Omental fat pad (tissue), 4 donors: ENCODE data around the gene NHLRC3. TPM values are rescaled to one million over a fixed set of nuclear protein-coding genes. Genes with fewer than 3 reads are reported as not detected.

Experiments
- ATAC-seq: fragments of 150-250 bp; one replicate; pipeline ENCODE4 v1.9.1; 2016; ENCODE audit warnings: mild to moderate bottlenecking, moderate library complexity; ENCODE audit not compliant: low FRiP score
- DNase-seq: peaks from one replicate; pipeline ENCODE4 v3.0.0-alpha.2; 2019; ENCODE audit warnings: low spot score
- CTCF ChIP-seq, 3 donors: fragments of 450-650 bp; IDR thresholded peaks; one replicate each; pipeline ENCODE4 v1.5.1; 2016 to 2017; ENCODE audit warnings: antibody characterized with exemption in 3 of 3, mild to moderate bottlenecking in 3 of 3, moderate library complexity in 2 of 3
- total RNA-seq, 4 donors: library from RNA; depleted of rRNA; stranded (reverse); fragments of >200 nt; gene quantifications; one replicate each; pipeline ENCODE4 v1.1.0, GENCODE V29; 2016

Gene NHLRC3
- total RNA-seq, 4 donors from 2014 or later: 18.4 to 25.2 (median 23.3) TPM

- no peak for DNase-seq
- no peak for ATAC-seq
- TF ChIP-seq CTCF (IDR thresholded peaks at IDR 0.05): no peak
Measured at GRCh38 chr13:39091586-39091985, 53.3 kb downstream of the NHLRC3 start.

- DNase-seq: no peak
- TF ChIP-seq CTCF (IDR thresholded peaks at IDR 0.05): no peak
- no peak for ATAC-seq
Measured at GRCh38 chr13:39095500-39095899, 57.2 kb downstream of the NHLRC3 start.

GRCh38 chr13:39099231-39099630 is 61.0 kb downstream of the NHLRC3 start:
- ATAC-seq (no peak), DNase-seq (no peak)
- no peak for TF ChIP-seq CTCF (IDR thresholded peaks at IDR 0.05)

Other genes with a start within 250 kb of the NHLRC3 start
- not detected for gene STOML3, start 47.6 kb upstream of the NHLRC3 start, total RNA-seq
- 10 to 100 TPM in 3 of 4 donors, 1 to 10 TPM in 1; 8.4 to 28.6 (median 20.9) TPM for gene PROSER1, start 367 bp upstream of the NHLRC3 start, total RNA-seq